Cardiac fibroblast (primary cell): ENCODE results near the gene PXT1.
"Not testable (repeated sequence)": the region's sequence is repeated elsewhere in the genome, so short reads cannot be mapped to it uniquely, and the experiment has no call there.

Source experiments
- DNase-seq, 2 donors: peaks; one replicate each; pipeline versions ENCODE4 v3.0.0 to v3.0.0-alpha.2; 2010; ENCODE audit warnings: low read depth in 2 of 2
- H3K4me3 ChIP-seq, 2 donors: replicated peaks in 1 of 2; 1 replicate in 1 of 2; 2 replicates in 1 of 2; pipeline ENCODE4 v1.5.1; 2011; ENCODE audit warnings: low read depth in 2 of 2, low read length in 2 of 2, mild to moderate bottlenecking in 2 of 2, moderate library complexity in 1 of 2
- CTCF ChIP-seq: IDR thresholded peaks from one replicate; pipeline ENCODE4 v1.5.1; 2011; ENCODE audit warnings: low read depth, mild to moderate bottlenecking, low read length, inconsistent platforms

The PXT1 gene

GRCh38 chr6:36484736-36485135 is 42.1 kb upstream of the PXT1 start:
- no peak overlapping the region for H3K4me3 ChIP-seq
- DNase-seq = no peak
- TF ChIP-seq CTCF = no peak

GRCh38 chr6:36483326-36483725 is 40.7 kb upstream of the PXT1 start:
- not testable (repeated sequence) for DNase-seq, H3K4me3 ChIP-seq

GRCh38 chr6:36479256-36479655 is 36.6 kb upstream of the PXT1 start:
- no peak overlapping the region for H3K4me3 ChIP-seq
- no peak for TF ChIP-seq CTCF
- no peak for DNase-seq

- no peak overlapping the region for H3K4me3 ChIP-seq
- no peak for TF ChIP-seq CTCF
- DNase-seq = no peak
Measured at GRCh38 chr6:36478051-36478526, 35.4 kb upstream of the PXT1 start.

GRCh38 chr6:36469946-36470345 is 27.3 kb upstream of the PXT1 start:
- DNase-seq = no peak
- no peak overlapping the region for H3K4me3 ChIP-seq
- TF ChIP-seq CTCF = no peak

GRCh38 chr6:36469148-36469661 is 26.6 kb upstream of the PXT1 start:
- no peak for DNase-seq
- no peak overlapping the region for H3K4me3 ChIP-seq
- no peak for TF ChIP-seq CTCF

GRCh38 chr6:36467625-36468024 is 25.0 kb upstream of the PXT1 start:
- no peak for DNase-seq
- H3K4me3 ChIP-seq = no peak overlapping the region
- no peak for TF ChIP-seq CTCF
